ENCODE measurements around the gene DHX40. TPM values are rescaled to one million over a fixed set of nuclear protein-coding genes. Genes with fewer than 3 reads are reported as not detected.
"Not testable (repeated sequence)": the region's sequence is repeated elsewhere in the genome, so short reads cannot be mapped to it uniquely, and the experiment has no call there.

Gene DHX40
- polyA plus RNA-seq, 3 donors, result 74.7 to 99.8 (median 88.4) TPM

DNA sequence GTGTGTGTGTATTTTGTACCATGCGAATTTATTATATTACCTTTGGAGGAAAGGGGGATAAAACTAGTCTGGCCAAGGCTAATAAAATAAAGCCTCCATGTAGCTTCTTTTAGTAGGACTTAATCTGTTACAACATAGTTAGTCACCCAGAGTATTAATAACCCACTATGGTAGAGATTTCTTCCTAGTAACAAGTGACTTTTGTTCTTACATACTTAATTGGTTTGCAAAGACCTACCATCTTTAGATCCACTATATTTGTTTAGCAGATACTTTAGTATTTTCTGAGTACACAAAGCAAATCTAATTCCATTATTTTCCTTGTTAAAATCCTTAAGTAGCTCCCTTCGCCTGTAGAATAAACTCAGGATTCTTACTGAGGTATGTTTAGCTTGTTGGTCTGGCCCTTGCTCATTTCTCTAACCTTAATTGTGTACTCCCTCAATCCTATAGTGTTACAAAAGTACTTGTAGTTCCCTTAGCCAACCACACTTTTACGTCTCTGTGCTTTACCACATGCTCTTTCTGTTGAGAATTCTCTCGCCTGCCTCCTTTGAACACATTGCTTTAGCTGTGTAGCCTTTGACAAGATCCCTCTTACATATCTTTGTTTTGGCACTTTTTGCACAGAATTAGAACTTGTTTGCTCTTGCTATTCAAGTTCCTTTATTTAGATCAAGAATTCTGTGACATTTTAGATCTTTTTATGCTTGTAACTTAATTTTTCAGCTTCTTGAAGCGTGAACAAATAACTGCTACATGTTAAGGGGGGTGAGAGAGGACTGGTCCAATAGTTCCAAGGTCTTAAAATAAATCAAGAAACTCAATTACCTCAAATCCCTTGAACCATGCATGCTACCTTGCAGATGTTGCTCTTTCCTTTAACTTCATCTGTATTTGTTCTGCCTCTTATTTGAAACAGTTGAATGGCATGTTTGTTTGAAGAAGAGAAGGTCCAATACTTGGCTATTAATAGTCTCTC, 78.0 kb downstream of the DHX40 start:
- peak in 1 of 11 donors; percentile 21 for DNase-seq (ENCODE audit: extremely low read depth in 1 of 11, low read depth in 9 of 11, low spot score in 4 of 11)

GRCh38 chr17:59647288-59647687, 81.9 kb downstream of the DHX40 start:
- DNase-seq (ENCODE audit: extremely low read depth in 1 of 11, low read depth in 9 of 11, low spot score in 4 of 11), result no peak

- no peak for DNase-seq (ENCODE audit: extremely low read depth in 1 of 11, low read depth in 9 of 11, low spot score in 4 of 11)
Measured at GRCh38 chr17:59649886-59650285, 84.5 kb downstream of the DHX40 start.

- no peak for DNase-seq (ENCODE audit: extremely low read depth in 1 of 11, low read depth in 9 of 11, low spot score in 4 of 11)
Measured at GRCh38 chr17:59650642-59651041, 85.2 kb downstream of the DHX40 start.

GRCh38 chr17:59651346-59651745, 85.9 kb downstream of the DHX40 start:
- no peak for DNase-seq (ENCODE audit: extremely low read depth in 1 of 11, low read depth in 9 of 11, low spot score in 4 of 11)

- DNase-seq (ENCODE audit: extremely low read depth in 1 of 11, low read depth in 9 of 11, low spot score in 4 of 11), result no peak
Measured at GRCh38 chr17:59652119-59652518, 86.7 kb downstream of the DHX40 start.

DNA sequence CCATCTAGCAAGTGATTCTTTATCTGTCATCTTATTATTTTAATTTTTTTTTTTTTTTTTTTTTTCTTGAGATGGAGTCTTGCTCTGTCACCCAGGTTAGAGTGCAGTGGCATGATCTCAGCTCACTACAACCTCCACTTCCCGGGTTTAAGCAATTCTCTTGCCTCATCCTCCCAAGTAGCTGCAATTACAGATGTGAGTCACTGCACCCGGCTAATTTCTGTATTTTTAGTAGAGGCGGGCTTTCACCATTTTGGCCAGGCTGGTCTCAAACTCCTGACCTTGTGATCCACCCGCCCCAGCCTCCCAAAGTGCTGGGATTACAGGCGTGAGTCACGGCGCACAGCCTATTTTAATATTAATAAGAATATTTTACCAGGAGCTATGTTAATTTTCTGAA, 91.2 kb downstream of the DHX40 start:
- DNase-seq (ENCODE audit: extremely low read depth in 1 of 11, low read depth in 9 of 11, low spot score in 4 of 11), result not testable (repeated sequence)

Other genes starting within 250 kb of the DHX40 start
- gene YPEL2, start 234.0 kb upstream of the DHX40 start, polyA plus RNA-seq (ENCODE audit: insufficient read length in 3 of 3), result 10 to 100 TPM; 31.0 to 39.3 (median 34.7) TPM
- gene CLTC, start 54.3 kb downstream of the DHX40 start, polyA plus RNA-seq (ENCODE audit: insufficient read length in 3 of 3), result 100 to 1,000 TPM; 305 to 359 (median 317) TPM
- gene PTRH2, start 141.8 kb downstream of the DHX40 start, polyA plus RNA-seq (ENCODE audit: insufficient read length in 3 of 3), result 10 to 100 TPM; 23.1 to 27.0 (median 23.2) TPM
- gene VMP1, start 142.0 kb downstream of the DHX40 start, polyA plus RNA-seq (ENCODE audit: insufficient read length in 3 of 3), result 100 to 1,000 TPM in 2 of 3 donors, 10 to 100 TPM in 1; 90.1 to 126 (median 108) TPM

Measured in renal cortex interstitium (tissue), 11 donors.